GM12801 (cell line): ENCODE measurements around the gene RND3.

ENCODE experiments used
- TF ChIP-seq, protein P1 (sequence below): IDR thresholded peaks from one replicate; pipeline ENCODE4 v1.5.1; 2011; ENCODE audit warnings: control low read depth; ENCODE audit not compliant: insufficient read length; ENCODE audit errors: extremely low read depth

RND3 gene

DNA sequence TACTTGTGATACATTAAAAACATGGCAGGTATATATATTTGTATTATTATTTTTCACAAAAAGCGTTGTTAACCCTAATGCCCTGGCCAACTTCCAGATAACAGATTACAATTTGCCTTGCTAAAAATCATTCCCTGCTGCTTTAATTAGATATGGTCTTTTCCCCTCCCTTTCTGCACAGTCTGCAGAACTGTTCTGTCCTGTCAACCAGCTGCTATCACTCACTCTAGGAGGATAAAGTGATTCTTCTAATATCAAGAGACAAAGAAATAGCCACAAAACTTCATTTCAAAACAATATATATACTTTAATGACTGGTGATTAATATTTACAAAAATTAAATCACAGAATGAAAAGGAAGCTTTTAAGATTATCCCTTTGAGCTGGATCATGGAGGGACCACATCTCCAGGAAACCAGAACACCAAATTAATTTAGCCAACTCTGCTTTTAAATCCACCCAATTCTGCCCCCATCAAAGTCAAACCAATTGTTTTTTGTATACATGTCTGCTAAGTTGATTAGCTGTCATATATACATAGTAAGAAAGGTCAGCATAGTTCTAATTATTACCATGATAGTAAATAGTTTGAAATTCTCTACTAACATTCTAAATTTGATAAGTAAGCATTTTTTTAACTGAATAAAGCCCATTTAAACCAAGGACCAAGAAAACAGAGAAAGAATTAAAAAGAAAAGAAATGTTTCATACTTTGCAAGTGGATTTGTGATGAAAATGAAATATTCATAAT, 55.7 kb downstream of the RND3 start:
- TF ChIP-seq, protein P1, sequence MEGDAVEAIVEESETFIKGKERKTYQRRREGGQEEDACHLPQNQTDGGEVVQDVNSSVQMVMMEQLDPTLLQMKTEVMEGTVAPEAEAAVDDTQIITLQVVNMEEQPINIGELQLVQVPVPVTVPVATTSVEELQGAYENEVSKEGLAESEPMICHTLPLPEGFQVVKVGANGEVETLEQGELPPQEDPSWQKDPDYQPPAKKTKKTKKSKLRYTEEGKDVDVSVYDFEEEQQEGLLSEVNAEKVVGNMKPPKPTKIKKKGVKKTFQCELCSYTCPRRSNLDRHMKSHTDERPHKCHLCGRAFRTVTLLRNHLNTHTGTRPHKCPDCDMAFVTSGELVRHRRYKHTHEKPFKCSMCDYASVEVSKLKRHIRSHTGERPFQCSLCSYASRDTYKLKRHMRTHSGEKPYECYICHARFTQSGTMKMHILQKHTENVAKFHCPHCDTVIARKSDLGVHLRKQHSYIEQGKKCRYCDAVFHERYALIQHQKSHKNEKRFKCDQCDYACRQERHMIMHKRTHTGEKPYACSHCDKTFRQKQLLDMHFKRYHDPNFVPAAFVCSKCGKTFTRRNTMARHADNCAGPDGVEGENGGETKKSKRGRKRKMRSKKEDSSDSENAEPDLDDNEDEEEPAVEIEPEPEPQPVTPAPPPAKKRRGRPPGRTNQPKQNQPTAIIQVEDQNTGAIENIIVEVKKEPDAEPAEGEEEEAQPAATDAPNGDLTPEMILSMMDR = no peak

GRCh38 chr2:150429384-150429961, 58.0 kb downstream of the RND3 start:
- TF ChIP-seq, protein P1 = no peak

DNA sequence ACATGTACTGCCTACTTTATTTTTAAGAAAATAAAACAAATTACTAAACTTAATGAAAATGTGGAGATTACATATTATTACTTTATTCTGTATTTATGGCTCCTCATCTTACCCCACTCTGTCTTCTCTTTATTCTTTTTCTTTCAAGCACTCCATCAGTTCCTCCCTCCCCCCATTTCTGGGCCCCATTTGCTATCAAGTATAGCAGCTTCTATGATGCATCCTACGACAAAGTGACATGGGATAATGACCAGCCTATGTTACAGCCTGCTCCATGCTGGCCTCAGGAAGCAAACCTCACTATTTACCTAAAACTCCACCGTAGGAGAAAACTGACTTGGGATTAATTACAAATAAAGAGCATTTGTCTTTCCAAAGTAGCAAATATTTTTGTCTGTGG, 58.8 kb downstream of the RND3 start:
- TF ChIP-seq, protein P1 = no peak

DNA sequence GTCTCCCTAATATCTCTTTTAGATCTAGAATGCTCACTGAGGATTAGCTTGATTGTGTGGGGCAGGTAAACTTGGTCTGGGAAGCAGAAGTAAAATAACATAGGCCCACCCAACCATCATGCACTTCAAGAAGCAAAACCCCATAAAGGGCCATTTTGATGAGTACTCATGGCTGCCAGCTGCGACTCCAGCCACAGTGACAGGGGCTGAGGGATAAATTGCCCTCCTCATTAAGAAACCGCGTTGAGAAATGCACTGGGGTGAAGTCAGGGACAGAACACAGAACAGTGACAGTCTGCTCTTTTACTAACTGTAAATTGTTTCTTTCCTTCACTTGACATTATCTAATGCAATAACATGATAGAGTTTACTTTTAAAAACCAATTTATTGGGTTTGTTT, 60.2 kb downstream of the RND3 start:
- TF ChIP-seq, protein P1 = no peak

DNA sequence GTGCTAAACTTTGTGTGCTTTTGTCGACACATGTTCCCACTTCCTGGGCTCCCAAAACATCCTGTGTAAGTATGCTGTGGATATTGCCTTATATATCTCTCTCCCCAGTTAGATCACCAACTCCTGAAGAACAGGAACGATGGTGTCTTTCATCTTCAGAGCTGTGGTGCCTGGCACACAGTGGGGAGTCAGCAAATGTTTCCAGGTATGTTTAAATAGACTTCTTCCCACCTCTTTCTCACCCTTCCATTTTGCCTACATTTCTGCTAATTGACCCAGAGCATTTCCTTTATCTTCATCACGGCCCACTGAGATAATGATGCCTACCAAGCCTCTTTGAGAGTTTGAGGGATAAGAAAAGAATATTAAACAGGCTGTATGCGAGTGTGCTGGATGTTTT, 60.7 kb downstream of the RND3 start:
- TF ChIP-seq, protein P1 = no peak

DNA sequence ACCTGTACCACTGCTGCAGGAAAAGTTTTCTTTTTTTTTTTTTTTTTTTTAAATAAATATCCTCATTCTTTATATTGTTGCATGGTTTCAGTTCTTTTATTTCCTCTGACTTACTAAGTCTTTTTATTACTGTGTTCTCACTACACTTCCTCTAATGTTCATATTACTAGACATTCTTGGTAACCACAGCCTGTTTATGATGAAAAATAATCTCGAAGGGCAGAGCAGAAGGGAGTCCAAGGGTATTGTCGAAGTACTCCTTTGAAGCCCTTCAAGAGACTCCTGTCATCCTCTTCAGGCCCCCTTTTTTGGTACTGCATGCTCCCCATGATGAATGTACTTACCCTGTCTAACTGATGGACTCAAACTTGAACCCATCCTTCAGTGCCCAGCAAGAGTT, 61.2 kb downstream of the RND3 start:
- TF ChIP-seq, protein P1 = no peak

DNA sequence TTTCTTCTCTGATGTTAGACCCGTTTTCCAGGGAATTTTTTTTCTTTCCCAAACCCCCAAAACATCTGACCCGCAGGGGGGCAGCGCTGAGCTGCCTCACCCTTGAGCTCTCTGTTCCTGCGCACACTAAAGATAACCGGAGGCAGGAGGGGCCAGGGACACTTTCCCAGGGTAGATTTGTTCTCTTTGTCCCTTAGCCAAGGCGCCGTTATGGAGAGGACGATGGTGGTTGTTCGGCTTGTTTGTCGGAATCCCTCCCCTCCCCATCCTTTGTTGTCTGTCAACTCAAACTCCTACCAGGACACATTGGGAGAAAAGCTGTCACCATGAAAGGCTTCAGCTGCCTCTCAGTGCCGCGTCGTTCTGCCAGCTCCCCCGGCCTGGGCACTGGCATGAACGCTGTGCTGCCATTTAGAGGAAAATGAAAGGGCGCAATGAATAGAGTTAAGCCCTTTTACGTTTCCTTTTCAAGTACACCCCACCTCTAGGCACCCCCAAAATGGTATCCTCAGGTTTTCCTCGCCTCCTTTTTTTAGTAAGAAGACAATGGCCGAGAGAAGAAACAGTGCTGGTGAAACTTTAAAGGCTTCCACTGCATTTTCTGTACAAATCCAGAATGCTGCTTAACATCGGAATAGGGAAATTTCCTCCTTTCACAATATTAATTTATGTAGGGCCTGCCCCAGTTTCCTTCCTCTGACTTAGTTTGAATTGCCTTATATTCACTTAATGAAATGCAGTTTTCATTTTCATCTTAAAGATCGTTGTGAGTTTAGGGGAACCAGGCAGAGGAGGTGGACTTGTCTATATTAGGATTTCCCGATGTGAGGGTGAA, 62.1 kb downstream of the RND3 start:
- TF ChIP-seq, protein P1 = no peak
